ENCODE measurements around the gene CDC42.
A peak's percentile ranks its signal among the peaks of the same experiment; 100 is the strongest.

The CDC42 gene

GRCh38 chr1:22124592-22125229 is 72.2 kb downstream of the CDC42 start:
- Histone ChIP-seq H3K4me3 (ENCODE audit: low read depth, low read length) (no peak overlapping the region), H3K4ac (ENCODE audit: low read depth, low read length) (no peak overlapping the region), H2AK5ac (ENCODE audit: low read length) (no peak overlapping the region), H3K79me1 (ENCODE audit: low read length) (peaks cover 11% of the 10 kb centered on the region), H2BK12ac (ENCODE audit: low read length) (peak overlapping the region; percentile 7), H2AFZ (ENCODE audit: insufficient read depth, low read length, poor library complexity) (no peak overlapping the region), H3K4me1 (ENCODE audit: control insufficient read depth in 1 of 2, insufficient read depth in 2 of 2, low read length in 2 of 2) (peaks cover 22 to 33% of the 10 kb centered on the region in 2 experiments), H4K8ac (ENCODE audit: low read depth, low read length) (no peak overlapping the region), H4K12ac (ENCODE audit: low read depth, low read length) (no peak overlapping the region), H2BK120ac (ENCODE audit: insufficient read depth, low read length, poor library complexity) (no peak overlapping the region), H3K27ac (ENCODE audit: low read depth, low read length) (no peak overlapping the region), H3K36me3 (ENCODE audit: control insufficient read depth in 1 of 2, insufficient read depth in 2 of 2, low read length in 2 of 2) (peaks cover 25 to 26% of the 10 kb centered on the region in 2 experiments), H3K23ac (ENCODE audit: low read length) (no peak overlapping the region), H3K4me2 (ENCODE audit: low read length) (no peak overlapping the region), H2BK5ac (ENCODE audit: low read depth, low read length, poor library complexity) (no peak overlapping the region), H3K9me3 (ENCODE audit: insufficient read depth, low read depth, low read length) (peaks cover 2% of the 10 kb centered on the region), H3K14ac (ENCODE audit: low read length) (no peak overlapping the region), H4K91ac (ENCODE audit: low read depth, low read length) (no peak overlapping the region), H3K18ac (ENCODE audit: low read length) (no peak overlapping the region), H3K79me2 (ENCODE audit: control insufficient read depth, insufficient read depth, low read length, poor library complexity) (peaks cover 5% of the 10 kb centered on the region), H3K9ac (ENCODE audit: low read length) (no peak overlapping the region), H3K27me3 (ENCODE audit: insufficient read depth, low read length) (no peaks in the 10 kb centered on the region)
- WGBS (ENCODE audit: extremely low coverage, insufficient coverage, insufficient read length): no CpG with 5 or more reads among the region's 8 CpGs
- DNase-seq: no peak

DNA sequence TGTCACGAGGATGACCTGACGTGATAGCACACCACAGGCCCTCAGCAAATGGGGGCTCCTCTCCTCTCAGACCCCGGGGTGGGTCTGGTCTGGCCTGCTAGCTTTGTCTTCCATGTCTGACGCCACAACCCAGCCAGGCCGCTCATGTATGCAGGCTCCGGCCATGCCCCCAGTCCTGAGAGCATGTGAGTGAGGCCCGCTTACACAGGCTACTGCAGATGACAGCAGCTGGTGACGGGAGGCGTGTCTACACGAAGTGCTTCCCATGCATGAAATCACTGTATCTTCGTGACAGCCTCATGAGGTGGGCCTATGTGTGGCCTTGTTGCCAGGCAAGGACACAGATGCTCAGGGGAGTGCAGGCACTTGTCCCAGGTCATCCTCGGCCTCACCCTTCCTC is 74.0 kb downstream of the CDC42 start:
- Histone ChIP-seq H2BK12ac (ENCODE audit: low read length) (no peak overlapping the region), H3K9me3 (ENCODE audit: insufficient read depth, low read depth, low read length) (peaks cover 2% of the 10 kb centered on the region), H3K4me2 (ENCODE audit: low read length) (no peak overlapping the region), H3K27ac (ENCODE audit: low read depth, low read length) (no peak overlapping the region), H4K12ac (ENCODE audit: low read depth, low read length) (no peak overlapping the region), H3K9ac (ENCODE audit: low read length) (no peak overlapping the region), H2AFZ (ENCODE audit: insufficient read depth, low read length, poor library complexity) (no peak overlapping the region), H4K8ac (ENCODE audit: low read depth, low read length) (no peak overlapping the region), H3K18ac (ENCODE audit: low read length) (no peak overlapping the region), H3K14ac (ENCODE audit: low read length) (no peak overlapping the region), H2BK120ac (ENCODE audit: insufficient read depth, low read length, poor library complexity) (no peak overlapping the region), H3K4me1 (ENCODE audit: control insufficient read depth in 1 of 2, insufficient read depth in 2 of 2, low read length in 2 of 2) (peaks cover 18 to 26% of the 10 kb centered on the region in 2 experiments), H3K79me2 (ENCODE audit: control insufficient read depth, insufficient read depth, low read length, poor library complexity) (peaks cover 5% of the 10 kb centered on the region), H3K4ac (ENCODE audit: low read depth, low read length) (no peak overlapping the region), H3K36me3 (ENCODE audit: control insufficient read depth in 1 of 2, insufficient read depth in 2 of 2, low read length in 2 of 2) (peaks cover 12 to 17% of the 10 kb centered on the region in 2 experiments), H2AK5ac (ENCODE audit: low read length) (no peak overlapping the region), H3K79me1 (ENCODE audit: low read length) (peaks cover 9% of the 10 kb centered on the region), H3K27me3 (ENCODE audit: insufficient read depth, low read length) (no peaks in the 10 kb centered on the region), H3K4me3 (ENCODE audit: low read depth, low read length) (no peak overlapping the region), H4K91ac (ENCODE audit: low read depth, low read length) (no peak overlapping the region), H2BK5ac (ENCODE audit: low read depth, low read length, poor library complexity) (no peak overlapping the region), H3K23ac (ENCODE audit: low read length) (no peak overlapping the region)
- no peak for DNase-seq
- WGBS (ENCODE audit: extremely low coverage, insufficient coverage, insufficient read length): no CpG with 5 or more reads among the region's 12 CpGs

GRCh38 chr1:22127248-22127647 is 74.7 kb downstream of the CDC42 start:
- no peak overlapping the region for H2BK120ac ChIP-seq (ENCODE audit: insufficient read depth, low read length, poor library complexity)

GRCh38 chr1:22127731-22128130 is 75.2 kb downstream of the CDC42 start:
- Histone ChIP-seq H3K14ac (ENCODE audit: low read length) (no peak overlapping the region), H3K4me2 (ENCODE audit: low read length) (no peak overlapping the region), H3K36me3 (ENCODE audit: control insufficient read depth in 1 of 2, insufficient read depth in 2 of 2, low read length in 2 of 2) (peaks cover 12 to 17% of the 10 kb centered on the region in 2 experiments), H2AK5ac (ENCODE audit: low read length) (no peak overlapping the region), H3K9ac (ENCODE audit: low read length) (no peak overlapping the region), H3K18ac (ENCODE audit: low read length) (no peak overlapping the region), H3K23ac (ENCODE audit: low read length) (no peak overlapping the region), H3K4me3 (ENCODE audit: low read depth, low read length) (no peak overlapping the region), H2BK5ac (ENCODE audit: low read depth, low read length, poor library complexity) (no peak overlapping the region), H4K8ac (ENCODE audit: low read depth, low read length) (no peak overlapping the region), H2BK120ac (ENCODE audit: insufficient read depth, low read length, poor library complexity) (no peak overlapping the region), H3K4ac (ENCODE audit: low read depth, low read length) (no peak overlapping the region), H4K12ac (ENCODE audit: low read depth, low read length) (no peak overlapping the region), H3K79me2 (ENCODE audit: control insufficient read depth, insufficient read depth, low read length, poor library complexity) (peaks cover under 1% of the 10 kb centered on the region), H3K79me1 (ENCODE audit: low read length) (peaks cover 6% of the 10 kb centered on the region), H2BK12ac (ENCODE audit: low read length) (no peak overlapping the region), H3K9me3 (ENCODE audit: insufficient read depth, low read depth, low read length) (peaks cover 3% of the 10 kb centered on the region), H3K27me3 (ENCODE audit: insufficient read depth, low read length) (no peaks in the 10 kb centered on the region), H2AFZ (ENCODE audit: insufficient read depth, low read length, poor library complexity) (no peak overlapping the region), H3K27ac (ENCODE audit: low read depth, low read length) (no peak overlapping the region), H3K4me1 (ENCODE audit: control insufficient read depth in 1 of 2, insufficient read depth in 2 of 2, low read length in 2 of 2) (peaks cover 6 to 17% of the 10 kb centered on the region in 2 experiments), H4K91ac (ENCODE audit: low read depth, low read length) (no peak overlapping the region)
- no CpG with 5 or more reads among the region's 3 CpGs for WGBS (ENCODE audit: extremely low coverage, insufficient coverage, insufficient read length)
- no peak for DNase-seq

More at GRCh38 chr1:22127248-22127647, 74.7 kb downstream of the CDC42 start:
- no peak for DNase-seq
- peaks cover 10% of the 10 kb centered on the region for H3K79me1 ChIP-seq (ENCODE audit: low read length)
- no peak overlapping the region for H3K14ac ChIP-seq (ENCODE audit: low read length)
- peaks cover 12 to 17% of the 10 kb centered on the region in 2 experiments for H3K36me3 ChIP-seq (ENCODE audit: control insufficient read depth in 1 of 2, insufficient read depth in 2 of 2, low read length in 2 of 2)
- H3K23ac ChIP-seq (ENCODE audit: low read length): no peak overlapping the region
- H3K4ac ChIP-seq (ENCODE audit: low read depth, low read length): no peak overlapping the region
- H3K4me2 ChIP-seq (ENCODE audit: low read length): no peak overlapping the region
- WGBS (ENCODE audit: extremely low coverage, insufficient coverage, insufficient read length): no CpG with 5 or more reads among the region's 6 CpGs
- H3K27ac ChIP-seq (ENCODE audit: low read depth, low read length): no peak overlapping the region
- no peak overlapping the region for H2BK5ac ChIP-seq (ENCODE audit: low read depth, low read length, poor library complexity)
- H3K9me3 ChIP-seq (ENCODE audit: insufficient read depth, low read depth, low read length): peaks cover 3% of the 10 kb centered on the region
- H2AK5ac ChIP-seq (ENCODE audit: low read length): no peak overlapping the region
- peaks cover 11 to 22% of the 10 kb centered on the region in 2 experiments for H3K4me1 ChIP-seq (ENCODE audit: control insufficient read depth in 1 of 2, insufficient read depth in 2 of 2, low read length in 2 of 2)
- H4K8ac ChIP-seq (ENCODE audit: low read depth, low read length): no peak overlapping the region
- H3K79me2 ChIP-seq (ENCODE audit: control insufficient read depth, insufficient read depth, low read length, poor library complexity): peaks cover 5% of the 10 kb centered on the region
- H3K27me3 ChIP-seq (ENCODE audit: insufficient read depth, low read length): no peaks in the 10 kb centered on the region
- H4K12ac ChIP-seq (ENCODE audit: low read depth, low read length): no peak overlapping the region
- H3K9ac ChIP-seq (ENCODE audit: low read length): no peak overlapping the region
- H2BK12ac ChIP-seq (ENCODE audit: low read length): no peak overlapping the region
- no peak overlapping the region for H2AFZ ChIP-seq (ENCODE audit: insufficient read depth, low read length, poor library complexity)
- H4K91ac ChIP-seq (ENCODE audit: low read depth, low read length): no peak overlapping the region
- no peak overlapping the region for H3K18ac ChIP-seq (ENCODE audit: low read length)
- no peak overlapping the region for H3K4me3 ChIP-seq (ENCODE audit: low read depth, low read length)
